Measurements from ENCODE around the gene STAP2.

The STAP2 gene

GRCh38 chr19:4327252-4327876 is 11.3 kb downstream of the STAP2 start:
- DNase-seq (ENCODE audit: low read depth in 2 of 2) = peak; percentile 64 to 91

DNA sequence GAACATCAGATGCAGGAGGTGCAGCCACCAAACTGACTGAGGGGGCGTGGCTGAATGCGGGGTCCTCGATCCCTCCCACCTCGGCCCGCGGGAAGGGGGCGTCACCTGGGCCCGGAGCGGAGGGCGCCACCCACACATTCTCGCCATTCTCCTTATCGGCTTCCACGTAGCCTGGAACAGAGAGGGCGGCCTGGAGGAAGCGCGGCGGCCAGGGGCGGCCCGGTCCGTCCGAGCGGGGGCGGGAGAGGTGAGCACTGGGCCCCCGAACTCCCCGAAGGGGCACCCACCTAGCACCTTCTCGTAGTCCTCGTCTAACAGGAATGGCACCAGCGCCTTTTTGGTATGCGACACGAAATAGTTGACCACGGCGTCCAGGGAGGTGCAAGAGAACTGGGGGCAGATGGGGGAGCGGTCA is 11.8 kb downstream of the STAP2 start:
- no peak for DNase-seq (ENCODE audit: low read depth in 2 of 2)

- DNase-seq (ENCODE audit: low read depth in 2 of 2) = no peak
Observed at GRCh38 chr19:4326215-4326836, 12.3 kb downstream of the STAP2 start.

DNA sequence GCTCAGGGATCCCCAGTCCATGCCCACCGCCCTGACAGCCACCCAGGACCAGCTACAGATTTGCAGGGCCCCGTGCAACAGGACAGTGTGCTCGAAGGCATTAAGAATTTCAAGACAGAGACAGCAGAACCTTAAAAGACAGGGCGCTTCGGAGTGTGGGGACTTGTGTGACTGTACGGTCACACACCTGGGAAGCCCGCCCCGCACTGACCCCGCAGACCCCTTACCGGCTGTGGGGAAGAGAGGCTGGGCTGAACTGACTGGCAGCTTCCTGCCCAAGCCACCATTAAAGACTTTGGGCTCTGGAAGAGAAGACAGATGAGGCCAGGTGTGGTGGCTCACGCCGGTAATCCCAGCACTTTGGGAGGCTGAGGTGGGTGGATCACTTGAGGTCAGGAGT is 14.4 kb downstream of the STAP2 start:
- no peak for DNase-seq (ENCODE audit: low read depth in 2 of 2)

DNA sequence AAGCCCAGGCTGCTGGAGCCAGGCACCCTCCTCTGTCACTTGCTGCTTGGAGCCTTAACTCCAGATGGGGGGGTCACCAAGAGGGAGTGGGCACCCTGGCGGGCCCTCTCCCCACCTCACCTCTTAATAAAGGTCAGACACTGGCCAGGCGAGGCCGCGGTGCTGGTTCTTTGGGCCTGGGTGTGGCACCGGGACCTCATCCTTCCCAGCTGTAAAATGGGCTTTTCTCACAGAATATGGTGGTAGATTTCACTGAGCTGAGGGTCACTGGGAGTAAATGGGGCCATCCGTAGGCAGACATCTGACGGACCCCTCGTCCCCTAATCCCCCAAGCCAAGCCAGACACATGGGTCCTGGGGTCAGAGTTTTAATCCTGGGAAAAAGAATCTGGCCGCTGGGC is 14.9 kb downstream of the STAP2 start:
- DNase-seq (ENCODE audit: low read depth in 2 of 2) = no peak

DNA sequence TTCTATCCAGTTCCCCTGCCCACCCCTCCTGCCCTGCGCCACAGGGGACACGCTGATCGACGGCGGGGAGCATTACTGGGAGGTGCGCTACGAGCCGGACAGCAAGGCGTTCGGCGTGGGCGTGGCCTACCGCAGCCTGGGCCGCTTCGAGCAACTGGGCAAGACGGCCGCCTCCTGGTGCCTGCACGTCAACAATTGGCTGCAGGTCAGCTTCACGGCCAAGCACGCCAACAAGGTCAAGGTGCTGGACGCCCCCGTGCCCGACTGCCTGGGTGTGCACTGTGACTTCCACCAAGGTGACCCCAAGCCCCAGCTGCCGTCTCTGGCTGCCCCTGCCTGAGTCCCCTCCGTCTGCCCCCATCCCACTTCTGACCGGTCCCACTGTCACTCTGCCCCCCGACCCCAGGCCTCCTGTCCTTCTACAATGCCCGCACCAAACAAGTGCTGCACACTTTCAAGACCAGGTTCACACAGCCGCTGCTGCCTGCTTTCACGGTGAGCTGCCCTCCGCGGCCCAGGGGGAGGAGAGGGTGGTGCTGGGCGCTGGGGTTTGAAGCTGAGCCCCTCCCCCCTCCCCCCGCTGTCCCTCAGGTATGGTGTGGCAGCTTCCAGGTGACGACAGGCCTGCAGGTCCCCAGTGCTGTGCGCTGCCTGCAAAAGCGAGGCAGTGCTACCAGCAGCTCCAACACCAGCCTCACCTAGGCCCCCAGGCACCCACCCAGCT is 15.5 kb downstream of the STAP2 start:
- no peak for DNase-seq (ENCODE audit: low read depth in 2 of 2)

GRCh38 chr19:4320419-4320818 is 18.2 kb downstream of the STAP2 start:
- DNase-seq (ENCODE audit: low read depth in 2 of 2) = no peak

DNA sequence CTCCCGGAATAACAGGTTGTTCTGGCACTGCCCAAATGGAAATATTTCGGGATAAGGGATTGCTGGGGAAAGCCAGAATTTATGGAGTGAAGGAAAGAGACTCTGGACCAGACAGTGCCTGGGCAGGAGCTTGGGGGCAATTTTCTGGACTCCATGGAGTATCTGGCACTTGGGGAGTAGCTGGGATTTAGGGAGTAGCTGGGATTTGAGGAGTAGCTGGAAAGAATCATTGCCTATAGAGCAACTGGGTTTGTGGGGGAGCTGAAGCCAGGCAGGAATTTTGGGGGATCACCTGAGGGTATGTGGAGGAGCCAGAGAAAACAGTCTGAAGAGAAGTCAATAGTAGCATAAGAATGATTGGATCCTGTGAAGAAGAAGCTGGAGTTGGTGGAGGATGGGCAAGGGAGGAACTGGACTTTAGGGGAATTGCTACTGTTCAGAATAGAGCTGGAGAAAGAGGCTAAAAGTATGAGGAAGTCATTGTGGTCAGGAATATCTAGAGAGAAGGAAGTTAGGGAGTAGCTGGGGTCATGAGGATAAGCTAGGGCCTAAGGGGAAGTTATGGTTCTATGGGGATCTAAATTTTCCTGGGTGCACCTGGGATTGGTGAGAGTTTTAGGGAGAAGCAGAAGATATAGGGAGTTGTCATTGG is 19.4 kb downstream of the STAP2 start:
- DNase-seq (ENCODE audit: low read depth in 2 of 2) = no peak

- DNase-seq (ENCODE audit: low read depth in 2 of 2) = no peak
Observed at GRCh38 chr19:4318460-4318859, 20.2 kb downstream of the STAP2 start.

DNA sequence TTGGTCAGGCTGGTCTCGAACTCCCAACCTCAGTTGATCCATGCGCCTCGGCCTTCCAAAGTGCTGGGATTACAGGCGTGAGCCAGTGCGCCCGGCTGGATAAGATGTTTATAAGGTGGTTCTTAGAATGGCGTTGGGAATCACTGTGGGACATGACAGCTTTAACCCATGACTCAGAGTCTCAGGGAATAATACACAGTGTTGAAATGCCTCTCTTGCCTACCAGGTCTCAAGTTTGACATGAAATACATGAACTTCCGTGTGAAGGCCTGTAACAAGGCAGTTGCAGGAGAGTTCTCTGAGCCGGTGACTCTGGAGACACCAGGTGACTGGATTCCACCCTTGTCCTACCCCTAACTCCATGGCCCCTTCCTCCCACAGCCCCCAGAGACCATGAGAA is 21.7 kb downstream of the STAP2 start:
- no peak for DNase-seq (ENCODE audit: low read depth in 2 of 2)

GRCh38 chr19:4313847-4314490 is 24.7 kb downstream of the STAP2 start:
- DNase-seq (ENCODE audit: low read depth in 2 of 2) = no peak

- no peak for DNase-seq (ENCODE audit: low read depth in 2 of 2)
Observed at GRCh38 chr19:4310247-4311121, 28.1 kb downstream of the STAP2 start.

GRCh38 chr19:4305659-4306058 is 33.0 kb downstream of the STAP2 start:
- DNase-seq (ENCODE audit: low read depth in 2 of 2) = no peak

GRCh38 chr19:4305257-4305612 is 33.4 kb downstream of the STAP2 start:
- DNase-seq (ENCODE audit: low read depth in 2 of 2) = no peak

- peak; percentile 71 to 77 for DNase-seq (ENCODE audit: low read depth in 2 of 2)
Observed at GRCh38 chr19:4304538-4305256, 33.9 kb downstream of the STAP2 start, which contains the start of gene FSD1. Gene FSD1 (plus strand): TSS chr19:4304598. CDS start chr19:4304747, 149 bp downstream.

- no peak for DNase-seq (ENCODE audit: low read depth in 2 of 2)
Observed at GRCh38 chr19:4303819-4304537, 34.6 kb downstream of the STAP2 start.

- DNase-seq (ENCODE audit: low read depth in 2 of 2) = no peak
Observed at GRCh38 chr19:4302243-4302640, 36.4 kb downstream of the STAP2 start, which contains the start of gene TMIGD2. Gene TMIGD2 (minus strand): TSS chr19:4302389. CDS start chr19:4302385, 4 bp downstream.

- DNase-seq (ENCODE audit: low read depth in 2 of 2) = no peak
Observed at GRCh38 chr19:4301590-4302242, 36.9 kb downstream of the STAP2 start.

- no peak for DNase-seq (ENCODE audit: low read depth in 2 of 2)
Observed at GRCh38 chr19:4300589-4300988, 38.0 kb downstream of the STAP2 start.

All from stimulated activated CD4-positive, alpha-beta T cell treated with anti-CD3 and anti-CD28 coated beads, Interleukin-4, amount 100 ng/mL, for 48 hours (primary cell).